Pancreas (tissue), 10 donors: ENCODE data around the gene FILIP1L. TPM values are rescaled to one million over a fixed set of nuclear protein-coding genes. Genes with fewer than 3 reads are reported as not detected.

Experiments
- ATAC-seq, 4 donors: fragments of 200-7000 bp; cut with Tn5 transposase; one replicate each; pipeline versions ENCODE4 v1.8.0 to v1.9.1; 2020; ENCODE audit warnings: mild to moderate bottlenecking in 4 of 4, moderate library complexity in 4 of 4
- DNase-seq, 6 donors: peaks; one replicate each; pipeline ENCODE4 v3.0.0-alpha.2; 2020
- FAIRE-seq: peaks from 2 replicates; lab custom pipeline; 2012; peaks lifted over from hg19 to GRCh38; lab: Jason Lieb, UNC
- H3K27ac ChIP-seq, 4 donors: fragments of 200-600 bp; sonication (generic); 1 replicate in 3 of 4; 2 replicates in 1 of 4; pipeline versions ENCODE4 v1.5.0 to v1.8.0; 2020
- H3K27me3 ChIP-seq, 4 donors: fragments of 200-600 bp; one replicate each; pipeline ENCODE4 v1.8.0; 2021
- H3K36me3 ChIP-seq, 3 donors: fragments of 200-600 bp; sonication (generic) in 1 of 3; one replicate each; pipeline versions ENCODE4 v1.5.0 to v1.8.0; 2020 to 2021
- H3K4me1 ChIP-seq, 3 donors: fragments of 200-600 bp; one replicate each; pipeline ENCODE4 v1.8.0; 2021
- H3K4me3 ChIP-seq, 4 donors: fragments of 200-600 bp; sonication (generic) in 2 of 4; one replicate each; pipeline versions ENCODE4 v1.5.0 to v1.8.0; 2020 to 2021
- H3K9me3 ChIP-seq, 4 donors: fragments of 200-600 bp; one replicate each; pipeline ENCODE4 v1.8.0; 2021
- WGBS, 2 donors: extraction: QIAGEN DNeasy Blood & Tissue Kit; methylation state at CpG; one replicate each; pipeline ENCODE4 v1.1.7; 2013; 5-methylcytosine and 5-hydroxymethylcytosine counted together
- intact Hi-C, 3 donors: fragments of 100-400 bp; cut with DNase I; formaldehyde crosslinking; loops; one replicate each; pipeline versions ENCODE4 v1.11.1 to v1.14.2; 2022
- polyA plus RNA-seq, 2 donors: library from polyadenylated mRNA; stranded (reverse); fragments of 200-250 nt; gene quantifications; one replicate each; pipeline ENCODE4 v1.2.3, GENCODE V29; 2013
- total RNA-seq, 6 donors: library from RNA; stranded (reverse); fragmentation: NEBNext Ultra II Directional in 4 of 6; extraction: Animal tissue kit (Norgen Biotek cat#: 25700) in 4 of 6; gene quantifications; one replicate each; pipeline versions ENCODE4 v1.2.1 to v1.2.4, GENCODE V29; 2021 to 2023
- TF ChIP-seq, protein P1 (sequence below), 4 donors: fragments of 200-600 bp; sonication (generic) in 3 of 4; IDR thresholded peaks; one replicate each; pipeline versions ENCODE4 v1.5.0 to v1.8.0; 2021; ENCODE audit warnings: antibody characterized with exemption in 4 of 4
- donor health status: healthy with polysubstance abuse.
- donor health status: DM: no; HTN: no; CAD: no; lungs with moderate emphysema.
- donor health status: DM: no; HTN: no; CAD: no.
- donor health status: control.
- donor health status: control.
- donor health status: Bipolar disorder and iron deficiency.
- donor health status: DM: yes; HTN: yes; CAD: no.
- donor health status: DM: no; HTN: no; CAD: no.
- donor health status: DM: no; HTN: no; CAD: no.
- donor health status: DM: yes; HTN: yes; CAD: no.

Gene FILIP1L
- total and polyA plus RNA-seq, 8 donors = 12.5 to 37.7 (median 15.8) TPM

GRCh38 chr3:99895703-99896441 lies 218.4 kb downstream of the FILIP1L start:
- Histone ChIP-seq H3K27ac (no peak overlapping the region), H3K4me3 (no peak overlapping the region), H3K9me3 (no peaks in the 10 kb centered on the region), H3K4me1 (peaks cover 0 to 5% (median under 1%) of the 10 kb centered on the region in 3 donors), H3K27me3 (no peaks in the 10 kb centered on the region), H3K36me3 (no peaks in the 10 kb centered on the region)
- no peak for DNase-seq
- TF ChIP-seq, protein P1, sequence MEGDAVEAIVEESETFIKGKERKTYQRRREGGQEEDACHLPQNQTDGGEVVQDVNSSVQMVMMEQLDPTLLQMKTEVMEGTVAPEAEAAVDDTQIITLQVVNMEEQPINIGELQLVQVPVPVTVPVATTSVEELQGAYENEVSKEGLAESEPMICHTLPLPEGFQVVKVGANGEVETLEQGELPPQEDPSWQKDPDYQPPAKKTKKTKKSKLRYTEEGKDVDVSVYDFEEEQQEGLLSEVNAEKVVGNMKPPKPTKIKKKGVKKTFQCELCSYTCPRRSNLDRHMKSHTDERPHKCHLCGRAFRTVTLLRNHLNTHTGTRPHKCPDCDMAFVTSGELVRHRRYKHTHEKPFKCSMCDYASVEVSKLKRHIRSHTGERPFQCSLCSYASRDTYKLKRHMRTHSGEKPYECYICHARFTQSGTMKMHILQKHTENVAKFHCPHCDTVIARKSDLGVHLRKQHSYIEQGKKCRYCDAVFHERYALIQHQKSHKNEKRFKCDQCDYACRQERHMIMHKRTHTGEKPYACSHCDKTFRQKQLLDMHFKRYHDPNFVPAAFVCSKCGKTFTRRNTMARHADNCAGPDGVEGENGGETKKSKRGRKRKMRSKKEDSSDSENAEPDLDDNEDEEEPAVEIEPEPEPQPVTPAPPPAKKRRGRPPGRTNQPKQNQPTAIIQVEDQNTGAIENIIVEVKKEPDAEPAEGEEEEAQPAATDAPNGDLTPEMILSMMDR (IDR thresholded peaks at IDR 0.05) = no peak
- peak in 3 of 4 donors; percentile 21 to 74 (median 66) for ATAC-seq
- WGBS, 2 donors = 84 to 90% methylated on average over 2 of the region's 2 CpGs
- intact Hi-C loops = no loop called here
- FAIRE-seq = no peak

- no peak for FAIRE-seq
- H3K27ac ChIP-seq = no peak overlapping the region
- 92 to 93% methylated on average over 3 of the region's 3 CpGs for WGBS, 2 donors
These were observed 219.1 kb downstream of the FILIP1L start for GRCh38 chr3:99895131-99895696.

DNA sequence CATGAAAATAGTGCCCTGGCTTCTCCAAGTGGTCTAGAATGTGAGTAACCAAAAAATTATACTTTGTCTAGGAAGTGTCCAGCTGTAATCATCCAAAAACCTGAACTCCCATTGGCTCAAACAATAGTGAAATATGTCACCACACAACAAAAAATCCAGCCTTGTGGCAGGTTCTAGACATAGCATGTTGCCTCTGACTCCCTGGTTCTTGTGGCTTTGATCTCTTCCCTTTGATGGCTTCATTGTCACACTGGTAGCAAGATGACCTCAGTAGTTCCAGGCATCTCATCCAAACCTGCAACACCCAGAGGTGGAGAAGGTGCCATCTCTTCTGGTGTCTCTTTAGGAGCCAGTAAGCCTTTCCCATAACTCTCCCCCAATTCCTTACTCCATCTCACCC lies 222.0 kb downstream of the FILIP1L start:
- TF ChIP-seq, protein P1 (IDR thresholded peaks at IDR 0.05) = no peak
- FAIRE-seq = no peak
- intact Hi-C loops = no loop called here
- no peak for DNase-seq
- H3K27ac ChIP-seq = no peak overlapping the region
- H3K4me3 ChIP-seq = no peak overlapping the region
- H3K27me3 ChIP-seq = no peaks in the 10 kb centered on the region
- ATAC-seq = no peak
- H3K36me3 ChIP-seq = no peaks in the 10 kb centered on the region
- no peaks in the 10 kb centered on the region for H3K9me3 ChIP-seq
- H3K4me1 ChIP-seq = no peaks in the 10 kb centered on the region

More at GRCh38 chr3:99895131-99895696, 219.1 kb downstream of the FILIP1L start:
- Histone ChIP-seq H3K9me3 (no peaks in the 10 kb centered on the region), H3K27me3 (no peaks in the 10 kb centered on the region), H3K4me1 (no peaks in the 10 kb centered on the region), H3K36me3 (no peaks in the 10 kb centered on the region), H3K4me3 (no peak overlapping the region)
- DNase-seq (no peak), ATAC-seq (peak in 1 of 4 donors; percentile 27)
- TF ChIP-seq, protein P1 (IDR thresholded peaks at IDR 0.05) = no peak
- intact Hi-C loops = no loop called here

- Histone ChIP-seq H3K36me3 (no peaks in the 10 kb centered on the region), H3K9me3 (no peaks in the 10 kb centered on the region), H3K27me3 (no peaks in the 10 kb centered on the region), H3K4me3 (no peak overlapping the region), H3K4me1 (no peaks in the 10 kb centered on the region), H3K27ac (no peak overlapping the region)
- WGBS, 2 donors = 89 to 92% methylated on average over 2 of the region's 2 CpGs
- DNase-seq (no peak), ATAC-seq (no peak), FAIRE-seq (no peak)
- intact Hi-C loops = no loop called here
- TF ChIP-seq, protein P1 (IDR thresholded peaks at IDR 0.05) = no peak
These were observed 222.6 kb downstream of the FILIP1L start for GRCh38 chr3:99891610-99892285.
